Neural cell (in vitro differentiated cells): ENCODE data around the gene GATAD2A. TPM values are rescaled to one million over a fixed set of nuclear protein-coding genes. Genes with fewer than 3 reads are reported as not detected.

Source experiments
- H2AFZ ChIP-seq: fragments of 200-600, 300-800 bp; sonication (generic), shearing (Covaris generic); 2 replicates; pipeline ENCODE4 v1.6.0; 2014; ENCODE audit warnings: low read depth, mild to moderate bottlenecking, antibody characterized with exemption, low read length, moderate library complexity
- H3F3A ChIP-seq: fragments of 200-600 bp; shearing (Covaris generic); 2 replicates; pipeline ENCODE4 v1.6.1; 2016; ENCODE audit warnings: mild to moderate bottlenecking, moderate library complexity, mixed read lengths, antibody characterized with exemption, low read length; ENCODE audit not compliant: insufficient read depth, poor library complexity, severe bottlenecking
- H3K27ac ChIP-seq: fragments of 200-600, 300-800 bp; sonication (generic), shearing (Covaris generic); 2 replicates; pipeline ENCODE4 v1.5.1; 2014; ENCODE audit warnings: mild to moderate bottlenecking, low read length, moderate library complexity
- H3K27me3 ChIP-seq: fragments of 300-800, 200-600 bp; sonication (generic), shearing (Covaris generic); 2 replicates; pipeline ENCODE4 v1.6.0; 2014; ENCODE audit warnings: mild to moderate bottlenecking, low read depth, low read length, moderate library complexity; ENCODE audit not compliant: insufficient read depth
- H3K36me3 ChIP-seq: fragments of 300-800, 200-600 bp; sonication (generic), shearing (Covaris generic); 2 replicates; pipeline ENCODE4 v1.5.1; 2014; ENCODE audit warnings: mild to moderate bottlenecking, antibody characterized with exemption, low read length, moderate library complexity; ENCODE audit not compliant: insufficient read depth
- H3K4me2 ChIP-seq: fragments of 300-800, 200-600 bp; sonication (generic), shearing (Covaris generic); 2 replicates; pipeline ENCODE4 v1.6.0; 2014; ENCODE audit warnings: mild to moderate bottlenecking, low read length
- H3K4me3 ChIP-seq: fragments of 300-800, 200-600 bp; sonication (generic), shearing (Covaris generic); 2 replicates; pipeline ENCODE4 v1.5.1; 2014; ENCODE audit warnings: mild to moderate bottlenecking, low read length, moderate library complexity
- H3K79me2 ChIP-seq: fragments of 200-600 bp; shearing (Covaris generic); replicated peaks from 2 replicates; pipeline ENCODE4 v1.6.0; 2014; ENCODE audit warnings: mild to moderate bottlenecking, low read length, moderate library complexity; ENCODE audit not compliant: insufficient read depth
- H3K9ac ChIP-seq: fragments of 300-800, 200-600 bp; sonication (generic), shearing (Covaris generic); 2 replicates; pipeline ENCODE4 v1.6.1; 2016; ENCODE audit warnings: mild to moderate bottlenecking, low read length, mixed read lengths
- H3K9me2 ChIP-seq: fragments of 200-600 bp; shearing (Covaris generic); 2 replicates; pipeline ENCODE4 v1.6.1; 2016; ENCODE audit warnings: mild to moderate bottlenecking, low read length, mixed read lengths; ENCODE audit not compliant: insufficient read depth
- H3K9me3 ChIP-seq: fragments of 200-600, 300-800 bp; sonication (generic), shearing (Covaris generic); 2 replicates; pipeline ENCODE4 v1.6.1; 2016; ENCODE audit warnings: mild to moderate bottlenecking, mixed run types, low read length, moderate library complexity, mixed read lengths
- H4K20me1 ChIP-seq: fragments of 200-600 bp; shearing (Covaris generic); 2 replicates; pipeline ENCODE4 v1.6.1; 2016; ENCODE audit warnings: mild to moderate bottlenecking, mixed run types; ENCODE audit not compliant: insufficient read depth
- EP300 ChIP-seq: fragments of 450-650 bp; conservative IDR thresholded peaks from 2 replicates; pipeline ENCODE4 v1.6.1; 2014; ENCODE audit warnings: antibody characterized with exemption, mild to moderate bottlenecking, moderate library complexity; ENCODE audit not compliant: poor library complexity, severe bottlenecking
- EZH2 ChIP-seq: fragments of 200-600, 300-800 bp; shearing (Covaris generic), sonication (generic); IDR thresholded peaks from 2 replicates; pipeline ENCODE4 v1.6.1; 2014; ENCODE audit warnings: antibody characterized with exemption, low read length, borderline replicate concordance, mild to moderate bottlenecking; ENCODE audit not compliant: insufficient read depth, poor library complexity, severe bottlenecking
- MXI1 ChIP-seq: fragments of 450-650 bp; conservative IDR thresholded peaks from 2 replicates; pipeline ENCODE4 v1.6.1; 2014; ENCODE audit warnings: antibody characterized with exemption, mild to moderate bottlenecking; ENCODE audit not compliant: poor library complexity, severe bottlenecking
- POLR2AphosphoS5 ChIP-seq: IDR thresholded peaks from 2 replicates; pipeline ENCODE4 v1.6.1; 2012
- RAD21 ChIP-seq: fragments of 450-650 bp; conservative IDR thresholded peaks from 2 replicates; pipeline ENCODE4 v1.6.1; 2014; ENCODE audit warnings: antibody characterized with exemption, mild to moderate bottlenecking, moderate library complexity
- SMC3 ChIP-seq: fragments of 450-650 bp; conservative IDR thresholded peaks from 2 replicates; pipeline ENCODE4 v1.6.1; 2014; ENCODE audit warnings: antibody characterized with exemption, mild to moderate bottlenecking, moderate library complexity; ENCODE audit not compliant: poor library complexity
- TAF1 ChIP-seq: IDR thresholded peaks from 2 replicates; pipeline ENCODE4 v1.6.1; 2012; ENCODE audit warnings: low read depth
- polyA plus RNA-seq: library from polyadenylated mRNA; depleted of rRNA; stranded (reverse); fragments of >200 nt; gene quantifications from 2 replicates; pipeline ENCODE4 v1.2.3, GENCODE V29; 2014
- TF ChIP-seq, protein P1 (sequence below): IDR thresholded peaks from 2 replicates; pipeline ENCODE4 v1.6.1; 2012; ENCODE audit warnings: borderline replicate concordance
- TF ChIP-seq, protein P2 (sequence below): fragments of 450-650 bp; IDR thresholded peaks from 2 replicates; pipeline ENCODE4 v1.5.1; 2014; ENCODE audit warnings: antibody characterized with exemption, mild to moderate bottlenecking, moderate library complexity; ENCODE audit not compliant: poor library complexity, severe bottlenecking

GATAD2A gene
- polyA plus RNA-seq, 1 donor from 2014 or later, result 13.9 TPM

- Histone ChIP-seq H3K36me3 (no peaks in the 10 kb centered on the region), H3F3A (no peaks in the 10 kb centered on the region), H3K9me3 (no peaks in the 10 kb centered on the region), H3K79me2 (no peaks in the 10 kb centered on the region), H3K4me2 (no peak overlapping the region), H2AFZ (no peak overlapping the region), H4K20me1 (no peaks in the 10 kb centered on the region), H3K27me3 (no peaks in the 10 kb centered on the region), H3K27ac (no peak overlapping the region), H3K4me3 (no peak overlapping the region), H3K9me2 (no peaks in the 10 kb centered on the region), H3K9ac (no peak overlapping the region)
- TF ChIP-seq RAD21, result no peak
- no peak for TF ChIP-seq POLR2AphosphoS5
- TF ChIP-seq TAF1, result no peak
- TF ChIP-seq, protein P1, sequence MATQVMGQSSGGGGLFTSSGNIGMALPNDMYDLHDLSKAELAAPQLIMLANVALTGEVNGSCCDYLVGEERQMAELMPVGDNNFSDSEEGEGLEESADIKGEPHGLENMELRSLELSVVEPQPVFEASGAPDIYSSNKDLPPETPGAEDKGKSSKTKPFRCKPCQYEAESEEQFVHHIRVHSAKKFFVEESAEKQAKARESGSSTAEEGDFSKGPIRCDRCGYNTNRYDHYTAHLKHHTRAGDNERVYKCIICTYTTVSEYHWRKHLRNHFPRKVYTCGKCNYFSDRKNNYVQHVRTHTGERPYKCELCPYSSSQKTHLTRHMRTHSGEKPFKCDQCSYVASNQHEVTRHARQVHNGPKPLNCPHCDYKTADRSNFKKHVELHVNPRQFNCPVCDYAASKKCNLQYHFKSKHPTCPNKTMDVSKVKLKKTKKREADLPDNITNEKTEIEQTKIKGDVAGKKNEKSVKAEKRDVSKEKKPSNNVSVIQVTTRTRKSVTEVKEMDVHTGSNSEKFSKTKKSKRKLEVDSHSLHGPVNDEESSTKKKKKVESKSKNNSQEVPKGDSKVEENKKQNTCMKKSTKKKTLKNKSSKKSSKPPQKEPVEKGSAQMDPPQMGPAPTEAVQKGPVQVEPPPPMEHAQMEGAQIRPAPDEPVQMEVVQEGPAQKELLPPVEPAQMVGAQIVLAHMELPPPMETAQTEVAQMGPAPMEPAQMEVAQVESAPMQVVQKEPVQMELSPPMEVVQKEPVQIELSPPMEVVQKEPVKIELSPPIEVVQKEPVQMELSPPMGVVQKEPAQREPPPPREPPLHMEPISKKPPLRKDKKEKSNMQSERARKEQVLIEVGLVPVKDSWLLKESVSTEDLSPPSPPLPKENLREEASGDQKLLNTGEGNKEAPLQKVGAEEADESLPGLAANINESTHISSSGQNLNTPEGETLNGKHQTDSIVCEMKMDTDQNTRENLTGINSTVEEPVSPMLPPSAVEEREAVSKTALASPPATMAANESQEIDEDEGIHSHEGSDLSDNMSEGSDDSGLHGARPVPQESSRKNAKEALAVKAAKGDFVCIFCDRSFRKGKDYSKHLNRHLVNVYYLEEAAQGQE, result no peak
- no peak for TF ChIP-seq MXI1
- no peak for TF ChIP-seq EZH2
- no peak for TF ChIP-seq SMC3
- TF ChIP-seq, protein P2, sequence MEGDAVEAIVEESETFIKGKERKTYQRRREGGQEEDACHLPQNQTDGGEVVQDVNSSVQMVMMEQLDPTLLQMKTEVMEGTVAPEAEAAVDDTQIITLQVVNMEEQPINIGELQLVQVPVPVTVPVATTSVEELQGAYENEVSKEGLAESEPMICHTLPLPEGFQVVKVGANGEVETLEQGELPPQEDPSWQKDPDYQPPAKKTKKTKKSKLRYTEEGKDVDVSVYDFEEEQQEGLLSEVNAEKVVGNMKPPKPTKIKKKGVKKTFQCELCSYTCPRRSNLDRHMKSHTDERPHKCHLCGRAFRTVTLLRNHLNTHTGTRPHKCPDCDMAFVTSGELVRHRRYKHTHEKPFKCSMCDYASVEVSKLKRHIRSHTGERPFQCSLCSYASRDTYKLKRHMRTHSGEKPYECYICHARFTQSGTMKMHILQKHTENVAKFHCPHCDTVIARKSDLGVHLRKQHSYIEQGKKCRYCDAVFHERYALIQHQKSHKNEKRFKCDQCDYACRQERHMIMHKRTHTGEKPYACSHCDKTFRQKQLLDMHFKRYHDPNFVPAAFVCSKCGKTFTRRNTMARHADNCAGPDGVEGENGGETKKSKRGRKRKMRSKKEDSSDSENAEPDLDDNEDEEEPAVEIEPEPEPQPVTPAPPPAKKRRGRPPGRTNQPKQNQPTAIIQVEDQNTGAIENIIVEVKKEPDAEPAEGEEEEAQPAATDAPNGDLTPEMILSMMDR, result no peak
- TF ChIP-seq EP300, result no peak
Observed at GRCh38 chr19:19537075-19538048, 131.9 kb downstream of the GATAD2A start.

- Histone ChIP-seq H3K27ac (no peak within 1 kb of the TSS), H3K4me3 (no peak within 1 kb of the TSS), H4K20me1 (no peaks in the 10 kb centered on the region), H3K27me3 (no peaks in the 10 kb centered on the region), H3K36me3 (no peaks in the 10 kb centered on the region), H3K9ac (no peak within 1 kb of the TSS), H3F3A (no peaks in the 10 kb centered on the region), H3K79me2 (no peaks in the 10 kb centered on the region), H3K4me2 (no peak within 1 kb of the TSS), H2AFZ (no peak within 1 kb of the TSS), H3K9me2 (no peaks in the 10 kb centered on the region), H3K9me3 (no peaks in the 10 kb centered on the region)
- no peak for TF ChIP-seq SMC3
- TF ChIP-seq, protein P1, result no peak
- TF ChIP-seq, protein P2, result no peak
- no peak for TF ChIP-seq EP300
Observed at GRCh38 chr19:19538061-19538784, 132.7 kb downstream of the GATAD2A start, which contains the start of gene CILP2. TSS of gene CILP2 (plus strand) at chr19:19538265. CDS start at chr19:19538350, 85 bp downstream.
